NCI-H187 (cell line): ENCODE measurements around the gene YWHAG.
A peak's percentile ranks its signal among the peaks of the same experiment; 100 is the strongest.
"Not testable (repeated sequence)": the region's sequence is repeated elsewhere in the genome, so short reads cannot be mapped to it uniquely, and the experiment has no call there.

ENCODE experiments used
- DNase-seq, 2 experiments: peaks; one replicate each; lab custom pipeline; 2025; lab: John Stamatoyannopoulos, UW

Gene YWHAG

DNA sequence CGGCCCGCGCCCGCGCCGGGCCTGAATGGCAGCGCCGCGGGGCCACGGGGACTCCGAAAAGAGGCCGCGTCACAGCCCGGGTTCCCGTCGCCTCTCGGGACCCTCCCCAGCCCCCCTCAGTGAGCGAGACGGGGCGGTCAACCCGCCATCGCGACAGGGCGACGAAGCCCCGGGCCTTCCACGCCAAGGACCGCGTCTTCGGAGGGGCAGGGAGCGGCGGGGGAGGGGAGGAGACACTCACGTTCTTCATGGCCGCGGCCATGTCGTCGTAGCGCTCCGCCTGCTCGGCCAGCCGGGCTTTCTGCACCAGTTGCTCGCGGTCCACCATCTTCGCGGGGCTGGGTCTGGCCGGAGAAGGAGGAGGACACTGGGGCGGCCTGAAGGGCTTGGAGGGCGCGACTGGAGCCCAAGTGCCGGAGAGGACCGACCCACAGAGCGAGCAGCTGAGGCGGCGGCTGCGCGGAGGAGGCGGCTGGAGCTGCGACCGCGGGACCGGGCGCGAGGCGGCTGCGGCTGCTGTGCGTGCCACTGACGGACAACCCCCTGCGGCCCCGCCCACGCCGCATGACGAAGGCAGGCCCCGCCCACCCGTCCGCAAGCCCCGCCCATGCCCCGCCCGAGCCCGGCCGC lies at the start of gene YWHAG:
TSS of gene YWHAG (minus strand) at position 511 of the 630 bp plus-strand sequence. CDS start at position 328, 183 bp downstream.
- peak; percentile 89 to 94 for DNase-seq

DNA sequence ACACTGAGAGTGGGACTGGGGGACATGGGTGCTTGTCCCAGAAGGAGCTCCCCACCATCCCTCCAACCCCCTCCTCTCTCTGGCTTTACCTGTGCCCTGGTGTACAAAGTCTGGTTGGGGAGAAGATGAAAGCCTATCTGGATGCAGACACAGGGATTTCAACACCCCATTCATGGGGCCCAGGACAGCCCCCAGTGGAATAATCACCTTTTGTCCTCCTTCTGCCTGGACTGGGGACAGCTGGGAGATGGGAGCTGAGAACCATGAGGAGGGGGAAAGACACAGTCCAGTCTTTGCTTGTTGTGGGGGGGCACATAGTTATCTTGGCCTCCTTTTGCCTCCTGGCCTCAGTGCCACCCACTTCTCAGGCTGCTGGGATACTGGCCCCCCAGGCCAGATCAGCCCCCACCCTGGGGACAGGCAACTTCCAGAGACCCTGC lies 49.4 kb upstream of the YWHAG start:
- no peak for DNase-seq

DNA sequence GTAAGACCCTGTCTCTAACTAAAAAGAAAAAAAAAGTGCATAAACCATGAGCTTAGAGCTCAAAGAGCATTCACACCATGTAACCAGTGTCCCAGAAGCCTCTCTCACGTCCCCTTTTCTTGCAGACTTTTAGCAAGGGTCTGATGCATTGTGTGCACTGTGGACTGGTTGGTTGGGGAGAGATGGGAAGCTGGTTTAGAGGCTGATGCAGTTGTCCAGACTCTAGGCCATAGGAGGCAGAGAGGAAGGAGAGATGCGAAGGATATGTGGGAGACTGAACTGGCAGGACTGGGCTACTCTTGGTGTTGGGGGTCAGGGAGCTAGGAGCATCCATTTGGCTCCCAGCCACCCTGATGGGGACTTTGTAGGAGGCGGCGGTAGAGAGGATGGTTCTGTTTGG lies 48.9 kb upstream of the YWHAG start:
- DNase-seq, result no peak

DNA sequence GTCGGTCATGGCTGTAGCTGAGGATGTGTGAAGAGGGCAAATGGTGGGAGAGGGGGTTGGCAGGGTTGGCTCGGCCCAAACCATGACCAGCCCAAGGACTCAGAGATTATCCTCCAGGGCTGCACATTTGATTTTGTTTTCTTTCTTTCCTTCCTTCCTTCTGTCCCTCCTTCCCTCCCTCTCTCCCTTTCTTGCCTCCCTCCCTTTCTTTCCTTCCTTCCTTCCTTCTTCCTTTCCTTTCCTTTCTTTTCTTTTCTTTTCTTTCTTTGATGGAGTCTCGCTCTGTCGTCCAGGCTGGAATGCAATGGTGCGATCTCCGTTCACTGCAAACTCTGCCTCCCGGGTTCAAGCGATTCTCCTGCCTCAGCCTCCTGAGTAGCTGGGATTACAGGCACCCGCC lies 46.9 kb upstream of the YWHAG start:
- no peak for DNase-seq

DNA sequence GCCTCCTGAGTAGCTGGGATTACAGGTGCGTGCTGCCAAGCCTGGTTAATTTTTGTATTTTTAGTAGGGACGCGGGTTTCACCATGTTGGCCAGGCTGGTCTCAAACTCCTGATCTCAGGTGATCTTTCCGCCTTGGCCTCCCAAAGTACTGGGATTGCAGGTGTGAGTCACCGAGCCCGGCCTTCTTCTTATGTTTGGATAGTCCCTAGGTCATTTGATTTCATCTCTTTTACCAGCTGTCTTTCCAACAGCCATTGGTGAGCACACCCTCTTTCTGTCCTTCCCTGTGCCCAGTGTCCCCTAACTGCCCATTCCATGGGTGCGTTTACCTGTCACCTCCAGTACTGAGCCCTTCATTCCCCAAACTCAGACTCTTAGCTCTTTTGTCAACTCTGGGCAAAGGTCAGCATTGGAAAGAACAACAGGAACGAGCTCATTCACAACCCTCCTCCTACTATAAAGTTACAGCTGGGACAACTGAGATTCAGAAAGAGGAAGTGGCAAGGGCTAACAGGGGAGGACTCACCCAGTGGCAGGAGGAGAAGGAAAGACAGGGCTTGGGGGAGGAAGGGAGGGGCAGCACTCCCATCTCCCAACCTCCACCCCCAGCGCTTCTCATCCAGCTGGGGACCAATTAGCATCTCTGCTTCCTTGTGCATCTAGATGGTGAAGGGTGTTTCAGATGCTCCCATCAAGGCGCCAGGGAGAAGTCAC lies 45.1 kb upstream of the YWHAG start:
- no peak for DNase-seq

DNA sequence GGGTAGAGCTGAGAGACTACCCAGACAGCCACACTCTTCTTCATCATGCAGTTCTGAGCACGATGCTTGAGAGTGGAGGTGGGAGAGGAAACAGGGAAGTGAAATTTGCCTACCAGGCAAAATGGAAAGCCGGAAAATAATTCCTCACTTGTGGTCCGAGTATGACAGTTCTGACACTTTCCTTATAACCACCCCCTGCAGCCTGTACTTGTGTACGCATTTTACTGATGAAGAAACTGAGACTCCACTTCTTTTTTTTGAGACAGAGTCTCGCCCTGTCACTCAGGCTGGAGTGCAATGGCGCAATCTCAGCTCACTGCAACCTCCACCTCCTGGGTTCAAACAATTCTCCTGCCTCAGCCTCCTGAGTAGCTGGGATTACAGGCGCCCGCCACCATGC lies 44.3 kb upstream of the YWHAG start:
- DNase-seq, result not testable (repeated sequence)

DNA sequence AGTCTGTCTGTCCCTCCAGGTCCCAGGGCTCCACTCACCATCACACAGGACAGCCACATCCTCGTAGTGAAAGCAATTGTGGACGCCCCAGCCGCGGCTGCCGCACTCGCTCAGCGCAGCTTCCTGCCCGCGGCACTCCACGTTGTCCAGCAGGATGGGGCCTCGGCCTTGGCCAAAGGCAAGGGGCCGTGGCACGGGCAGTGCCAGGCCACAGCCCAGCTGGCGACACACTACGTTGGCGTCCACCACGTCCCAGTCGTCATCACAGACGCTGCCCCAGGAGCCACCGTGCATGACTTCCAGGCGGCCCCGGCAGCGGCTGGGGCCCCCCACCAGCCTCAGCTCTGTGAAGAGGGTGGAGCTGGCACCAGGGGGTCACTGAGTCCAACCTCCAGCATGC lies 41.5 kb upstream of the YWHAG start:
- DNase-seq, result no peak

DNA sequence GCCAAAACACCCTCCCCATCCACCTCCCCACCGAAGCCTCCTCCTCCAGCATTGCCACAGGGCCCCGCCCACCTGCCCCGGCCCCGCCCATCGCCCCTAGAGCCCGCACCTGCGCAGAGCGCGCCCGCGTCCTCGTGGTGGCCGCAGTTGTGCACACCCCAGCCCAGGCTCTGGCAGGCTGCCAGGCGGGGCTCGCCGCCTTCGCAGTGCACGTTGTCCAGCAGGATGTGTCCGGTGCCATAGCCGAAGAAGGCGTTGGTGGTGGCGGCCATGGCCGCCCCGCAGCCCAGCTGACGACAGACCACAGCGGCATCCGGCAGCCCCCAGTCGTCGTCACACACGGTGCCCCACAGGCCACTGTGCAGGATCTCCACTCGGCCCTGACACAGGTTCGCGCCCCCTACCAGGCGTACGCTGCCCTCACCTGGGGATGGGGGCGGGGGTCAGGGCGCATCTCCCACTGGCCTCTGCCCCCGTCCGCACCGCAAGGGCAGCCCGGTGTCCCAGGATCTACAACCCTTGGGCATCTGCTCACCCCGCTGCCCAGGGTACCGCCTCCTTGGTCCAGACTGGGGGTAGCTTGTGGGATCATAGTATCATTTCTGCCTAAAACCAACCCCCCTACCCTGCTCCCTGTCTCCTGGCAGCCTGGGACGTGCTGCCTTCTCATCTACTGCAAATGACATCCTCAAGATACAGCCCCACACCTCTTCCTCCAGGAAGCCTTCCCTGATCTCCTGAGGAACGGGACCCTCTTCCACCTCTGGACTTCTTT lies 38.8 kb upstream of the YWHAG start:
- DNase-seq, result peak; percentile 65 to 66

DNA sequence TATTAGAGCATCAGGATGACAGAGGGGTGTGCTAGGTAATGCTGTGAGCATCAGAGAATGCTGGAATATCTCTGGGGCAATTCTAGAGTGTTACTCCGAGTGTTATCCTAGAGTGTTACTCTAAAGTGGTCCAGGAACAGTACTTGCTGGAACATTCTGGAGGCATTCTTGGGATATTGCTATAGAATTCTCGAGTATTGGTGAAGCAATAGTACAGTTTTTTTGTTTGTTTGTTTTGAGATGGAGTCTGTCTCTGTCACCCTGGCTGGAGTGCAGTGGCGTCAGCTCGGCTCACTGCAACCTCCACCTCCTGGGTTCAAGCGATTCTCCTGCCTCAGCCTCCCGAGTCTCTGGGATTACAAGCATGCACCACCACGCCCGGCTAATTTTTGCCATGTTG lies 38.1 kb upstream of the YWHAG start:
- no peak for DNase-seq

DNA sequence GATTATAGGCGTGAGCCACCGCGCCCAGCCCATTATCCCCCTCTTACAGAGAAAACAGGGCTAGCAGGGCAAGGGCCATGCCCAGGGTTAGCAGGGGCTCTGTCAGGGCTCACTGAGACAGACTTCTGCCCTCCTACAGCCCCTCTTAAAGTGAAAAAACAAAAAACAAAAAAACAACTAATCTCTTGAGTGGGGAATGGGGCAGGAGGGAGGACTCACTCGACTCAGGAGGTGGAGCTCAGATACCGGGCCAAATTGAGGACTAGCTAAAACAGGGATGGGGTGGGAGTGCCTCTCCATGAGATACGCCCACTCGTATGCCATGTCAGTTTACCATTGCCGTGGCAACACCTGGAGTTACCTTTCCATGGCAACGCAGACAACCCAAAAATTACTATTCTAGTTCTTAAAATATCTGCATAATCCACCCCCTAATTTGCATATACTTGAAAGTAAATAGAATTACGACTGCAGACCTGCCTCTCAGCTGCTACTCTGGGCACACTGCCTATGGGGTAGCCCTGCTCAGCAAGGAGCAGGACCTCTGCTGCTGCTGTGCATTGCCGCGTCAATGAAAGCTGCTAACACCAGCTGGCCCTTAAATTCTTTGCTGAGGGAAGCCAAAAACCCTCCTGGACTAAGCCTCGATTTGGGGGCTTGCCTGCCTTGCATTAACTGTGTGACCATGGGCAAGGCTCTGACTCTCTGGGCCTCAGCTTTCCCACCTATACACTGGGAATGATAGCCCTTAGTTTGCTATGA lies 37.4 kb upstream of the YWHAG start:
- DNase-seq, result no peak

DNA sequence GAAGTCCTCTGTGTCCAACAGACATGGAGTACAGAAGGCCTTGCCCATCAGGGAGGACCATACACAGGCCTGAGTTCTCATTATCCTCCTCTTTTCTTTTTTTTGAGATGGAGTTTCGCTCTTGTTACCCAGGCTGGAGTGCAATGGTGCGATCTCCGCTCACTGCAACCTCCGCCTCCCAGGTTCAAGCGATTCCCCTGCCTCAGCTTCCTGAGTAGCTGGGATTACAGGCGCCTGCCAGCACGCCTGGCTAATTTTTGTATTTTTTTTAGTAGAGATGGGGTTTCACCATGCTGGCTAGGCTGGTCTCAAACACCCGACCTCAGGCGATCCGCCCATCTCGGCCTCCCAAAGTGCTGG lies 36.8 kb upstream of the YWHAG start:
- DNase-seq, result not testable (repeated sequence)

DNA sequence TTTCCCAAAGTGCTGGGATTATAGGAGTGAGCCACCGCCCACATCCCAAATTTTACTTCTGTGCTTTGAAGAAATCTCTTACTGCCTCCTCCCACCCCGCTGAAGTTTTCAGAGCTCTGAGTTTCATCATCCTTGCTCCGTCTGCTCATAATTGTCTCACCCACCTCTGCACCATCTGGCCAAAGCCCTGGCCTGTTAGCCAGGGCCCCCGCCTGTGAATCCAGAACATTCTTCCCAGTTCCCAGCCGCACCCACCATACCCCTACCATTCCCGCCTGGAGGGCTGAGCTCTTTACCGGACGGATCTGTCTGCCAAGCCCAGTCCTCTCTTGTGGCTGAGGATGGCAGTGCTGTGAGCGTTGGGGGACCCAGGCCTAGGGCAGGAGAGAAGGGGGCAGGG lies 36.2 kb upstream of the YWHAG start:
- no peak for DNase-seq

DNA sequence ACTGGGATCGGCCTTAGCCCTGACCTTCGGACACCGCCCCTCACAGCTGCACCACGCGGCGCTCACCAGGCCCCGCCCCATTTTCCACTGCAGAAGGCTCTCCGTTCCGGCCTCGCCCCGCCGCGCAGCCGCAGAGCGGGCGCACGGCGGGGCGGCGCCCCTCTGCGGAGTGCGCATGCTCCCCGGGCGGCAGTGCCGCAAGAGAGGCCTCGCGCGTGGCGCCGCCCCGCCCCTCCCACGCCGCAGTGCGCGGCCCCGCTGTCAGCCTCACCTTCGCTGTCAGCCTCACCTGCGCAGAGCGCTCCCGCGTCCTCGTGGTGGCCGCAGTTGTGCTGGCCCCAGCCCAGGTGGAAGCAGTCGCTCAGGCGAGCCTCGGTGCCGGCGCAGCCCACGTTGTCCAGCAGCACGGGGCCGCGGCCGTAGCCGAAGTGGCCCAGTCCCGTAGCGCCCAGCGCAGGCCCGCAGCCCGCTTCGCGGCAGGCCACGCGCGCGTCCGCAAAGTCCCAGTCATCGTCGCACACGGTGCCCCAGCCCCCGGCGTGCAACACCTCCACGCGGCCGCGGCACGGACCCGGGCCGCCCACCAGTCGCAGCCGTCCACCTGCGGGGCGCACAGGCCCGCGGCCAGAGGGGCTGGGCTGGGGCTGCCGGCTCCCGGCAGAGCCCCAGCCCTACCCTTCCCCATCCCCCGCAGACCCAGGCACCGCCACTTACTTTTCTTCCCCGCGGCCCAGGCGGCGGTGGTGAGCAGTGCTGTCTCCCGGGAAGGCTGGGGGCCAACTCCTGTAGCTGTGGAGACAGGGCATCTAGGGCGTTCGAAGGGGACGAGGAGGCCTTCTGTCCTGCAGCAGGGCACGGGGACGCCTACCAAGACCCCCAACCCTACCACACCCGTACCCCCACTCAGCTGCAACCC lies 34.6 kb upstream of the YWHAG start:
- DNase-seq, result peak; percentile 92 to 93

DNA sequence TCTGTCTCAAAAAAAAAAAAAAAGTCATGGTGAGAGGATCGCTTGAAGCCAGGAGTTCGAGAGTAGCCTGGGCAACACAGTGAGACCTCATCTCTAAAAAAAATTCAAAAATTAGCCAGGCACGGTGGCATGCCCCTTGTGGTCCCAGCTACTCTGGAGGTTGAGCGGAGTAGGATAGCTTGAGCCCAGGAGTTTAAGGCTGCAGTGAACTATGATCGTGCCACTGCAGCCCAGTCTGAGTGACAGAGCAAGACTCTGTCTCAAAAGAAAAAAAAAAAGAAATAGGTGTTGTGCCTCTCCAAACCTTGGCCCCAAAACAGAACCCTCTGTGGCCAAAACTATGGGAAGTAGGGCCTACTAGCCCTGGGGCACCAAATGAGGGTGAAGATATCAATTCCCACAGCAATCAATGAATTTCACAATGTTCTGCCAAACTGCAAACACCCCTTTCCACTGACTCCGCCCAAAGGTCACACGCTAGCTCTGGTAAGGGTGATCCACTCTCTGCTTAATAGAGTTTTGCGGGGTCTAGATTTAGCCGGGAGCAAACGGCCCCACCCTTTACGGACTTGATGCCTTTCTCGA lies 33.8 kb upstream of the YWHAG start:
- DNase-seq, result no peak

DNA sequence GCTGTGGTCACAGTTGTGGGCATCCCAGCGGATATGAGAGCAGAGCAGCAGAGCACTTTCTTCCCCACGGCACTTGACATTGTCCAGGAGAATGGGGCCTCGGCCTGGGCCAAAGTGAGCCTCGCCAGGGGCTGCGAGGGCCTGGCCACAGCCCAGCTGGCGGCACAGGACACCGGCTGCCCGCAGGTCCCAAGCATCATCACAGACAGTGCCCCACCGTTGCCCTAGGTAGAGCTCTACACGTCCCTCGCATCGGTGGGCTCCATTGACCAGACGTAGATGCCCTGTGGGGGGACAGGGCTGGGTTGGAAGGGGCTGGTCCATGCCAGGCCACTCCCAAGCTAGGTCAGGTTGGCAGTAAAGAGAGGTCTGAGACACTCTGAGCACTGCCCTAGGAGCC lies 31.3 kb upstream of the YWHAG start:
- DNase-seq, result no peak

DNA sequence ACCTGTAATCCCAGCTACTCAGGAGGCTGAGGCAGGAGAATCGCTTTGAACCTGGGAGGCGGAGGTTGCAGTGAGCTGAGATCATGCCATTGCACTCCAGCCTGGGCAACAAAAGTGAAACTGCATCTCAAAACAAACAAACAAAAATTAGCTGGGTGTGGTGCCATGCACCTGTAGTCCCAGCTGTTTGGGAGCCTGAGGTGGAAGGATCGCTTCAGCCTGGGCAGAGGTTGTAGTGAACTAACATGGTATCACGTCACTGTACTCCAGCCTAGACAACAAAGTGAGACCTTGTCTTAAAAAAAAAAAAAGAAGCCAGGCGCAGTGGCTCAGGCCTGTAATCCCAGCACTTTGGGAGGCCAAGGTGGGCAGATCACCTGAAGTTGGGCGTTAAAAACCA lies 29.0 kb upstream of the YWHAG start:
- not testable (repeated sequence) for DNase-seq

DNA sequence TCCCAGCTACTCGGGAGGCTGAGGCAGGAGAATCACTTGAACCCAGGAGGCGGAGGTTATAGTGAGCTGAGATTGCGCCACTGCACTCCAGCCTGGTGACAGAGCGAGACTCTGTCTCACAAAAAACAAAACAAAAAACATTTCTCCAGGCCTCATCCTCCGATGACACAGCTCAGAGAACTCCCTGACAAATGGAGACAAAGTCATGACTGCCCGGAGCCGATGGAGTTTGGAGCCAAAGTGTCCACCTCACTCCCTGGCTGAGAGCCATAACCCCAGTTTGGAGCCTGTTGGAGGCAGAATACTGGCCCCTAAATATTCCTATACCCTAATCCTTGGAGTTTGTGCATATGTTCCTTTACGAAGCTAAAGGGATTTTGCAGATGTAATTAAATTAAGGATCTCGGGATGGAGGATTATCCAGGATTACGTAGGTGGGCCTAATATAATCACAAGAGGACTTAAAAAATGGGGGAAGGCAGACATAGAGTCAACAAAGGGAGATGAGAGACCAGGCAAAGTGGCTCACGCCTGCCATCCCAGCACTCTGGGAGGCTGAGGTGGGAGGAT lies 28.0 kb upstream of the YWHAG start:
- no peak for DNase-seq

DNA sequence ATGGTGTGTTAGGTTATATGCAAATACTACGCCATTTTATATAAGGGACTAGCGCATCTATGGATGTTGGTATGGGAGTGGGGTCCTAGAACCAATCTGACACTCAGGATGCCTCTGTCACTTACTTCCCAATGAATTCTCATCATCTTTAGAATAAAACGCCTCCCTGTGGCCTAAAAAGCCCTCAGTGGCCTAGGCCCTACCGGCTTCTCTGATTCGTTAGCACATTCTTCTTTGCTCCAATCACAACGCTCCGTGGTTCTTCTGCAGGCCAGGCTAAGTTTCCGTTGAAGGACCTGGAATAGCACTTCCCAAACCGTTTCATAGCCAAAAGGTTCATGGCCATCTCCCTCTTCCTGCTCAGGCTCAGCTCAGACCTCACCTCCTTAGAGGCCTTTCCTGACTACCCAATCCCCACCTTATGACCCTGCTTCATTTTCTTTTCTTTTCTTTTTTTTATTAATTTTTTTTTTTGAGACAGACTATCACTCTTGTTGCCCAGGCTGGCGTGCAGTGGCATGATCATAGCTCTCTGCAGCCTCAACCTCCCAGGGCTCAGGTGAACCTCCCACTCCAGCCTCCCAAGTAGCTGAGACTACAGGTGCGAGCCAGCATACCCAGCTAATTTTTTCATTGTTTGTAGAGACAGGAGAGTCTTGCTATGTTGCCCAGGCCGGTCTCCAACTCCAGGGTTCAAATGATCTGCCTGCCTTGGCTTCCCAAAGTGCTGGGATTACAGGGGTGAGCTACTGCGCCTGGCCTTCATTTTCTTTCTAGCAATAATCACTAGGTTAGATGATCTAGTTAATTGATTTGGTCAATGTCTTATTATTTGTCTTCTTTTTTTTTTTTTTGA lies 24.5 kb upstream of the YWHAG start:
- DNase-seq, result no peak

DNA sequence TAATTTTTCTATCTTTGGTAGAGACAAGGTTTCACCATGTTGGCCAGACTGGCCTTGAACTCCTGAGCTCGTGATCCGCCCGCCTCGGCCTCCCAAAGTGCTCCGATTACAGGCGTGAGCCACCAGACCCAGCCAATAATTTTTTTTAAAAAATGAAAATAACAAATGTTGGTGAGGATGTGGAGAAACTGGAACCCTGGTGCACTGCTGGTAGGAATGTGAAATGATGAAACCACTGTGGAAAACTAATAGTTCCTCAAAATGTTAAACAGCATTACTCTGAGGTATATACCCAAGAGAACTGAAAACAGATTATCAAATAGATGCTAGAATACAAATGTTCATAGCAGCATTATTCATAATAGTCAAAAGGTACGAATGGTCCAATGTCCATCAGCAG lies 23.0 kb upstream of the YWHAG start:
- no peak for DNase-seq

DNA sequence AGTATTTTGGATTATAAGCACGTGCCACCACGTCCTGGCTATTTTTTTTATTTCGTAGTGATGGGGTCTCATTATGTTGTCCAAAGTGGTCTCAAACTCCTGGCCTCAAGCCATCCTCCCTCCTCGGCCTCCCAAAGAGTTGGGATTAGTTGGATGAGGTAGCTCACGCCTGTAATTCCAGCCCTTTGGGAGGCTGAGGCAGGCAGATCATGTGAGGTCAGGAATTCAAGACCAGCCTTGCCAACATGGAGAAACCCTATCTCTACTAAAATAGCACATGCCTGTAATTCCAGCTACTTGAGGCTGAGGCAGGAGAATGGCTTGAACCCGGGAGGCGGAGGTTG lies 21.8 kb upstream of the YWHAG start:
- DNase-seq, result no peak
